GM12878 (cell line): ENCODE measurements around the gene NCOA6. TPM values are rescaled to one million over a fixed set of nuclear protein-coding genes. Genes with fewer than 3 reads are reported as not detected.

ENCODE experiments used
- ATF7 ChIP-seq: fragments of 450-650 bp; IDR thresholded peaks from 2 replicates; pipeline ENCODE4 v1.6.1; 2016; ENCODE audit warnings: low read depth, mild to moderate bottlenecking
- CHD1 ChIP-seq: IDR thresholded peaks from 2 replicates; pipeline ENCODE4 v1.6.1; 2012; ENCODE audit warnings: low read depth, low read length, improper control_type of control experiment
- E2F8 ChIP-seq: fragments of 450-650 bp; IDR thresholded peaks from 2 replicates; pipeline ENCODE4 v1.6.1; 2018; ENCODE audit warnings: mild to moderate bottlenecking, low read depth, moderate library complexity; ENCODE audit not compliant: partially characterized antibody
- MTA2 ChIP-seq: fragments of 450-650 bp; IDR thresholded peaks from 2 replicates; pipeline ENCODE4 v1.6.1; 2016; ENCODE audit warnings: low read depth, mild to moderate bottlenecking, moderate library complexity
- NBN ChIP-seq: fragments of 450-650 bp; IDR thresholded peaks from 2 replicates; pipeline ENCODE4 v1.6.1; 2016
- NR2C1 ChIP-seq: fragments of 450-650 bp; IDR thresholded peaks from 2 replicates; pipeline ENCODE4 v1.6.1; 2017; ENCODE audit warnings: antibody characterized with exemption, mild to moderate bottlenecking, moderate library complexity
- ZNF384 ChIP-seq: IDR thresholded peaks from 2 replicates; pipeline ENCODE4 v1.6.1; 2012; ENCODE audit warnings: low read depth, mild to moderate bottlenecking, low read length, improper control_type of control experiment, borderline replicate concordance
- ZNF687 ChIP-seq: fragments of 450-650 bp; IDR thresholded peaks from 2 replicates; pipeline ENCODE4 v1.6.1; 2017; ENCODE audit warnings: mild to moderate bottlenecking, moderate library complexity
- polyA plus RNA-seq, 11 experiments: library from polyadenylated mRNA; depleted of rRNA in 4 of 11; unstranded in 6 of 11; stranded (reverse) in 5 of 11; fragments of >200 nt; fragmentation: Nextera tagmentation in 4 of 11; fragmentation: Illumina TruSeq in 1 of 11; extraction: Ambion mirVana in 4 of 11; extraction: Trizol in 1 of 11; gene quantifications; 1 replicate in 1 of 11; 2 replicates in 10 of 11; pipeline versions ENCODE4 v1.2.1 to v1.2.3, GENCODE V29; 2011 to 2016; ENCODE audit warnings: inconsistent platforms in 2 of 11, missing spikeins in 2 of 11, low read depth in 1 of 11
- total RNA-seq, 4 experiments: library from RNA; depleted of rRNA in 3 of 4; stranded (reverse); fragments of >200 nt in 3 of 4; fragmentation: Illumina TruSeq in 1 of 4; extraction: Trizol in 1 of 4; gene quantifications; 2 replicates each; pipeline versions ENCODE4 v1.2.1 to v1.2.3, GENCODE V29; 2013 to 2021

NCOA6 gene
- total and polyA plus RNA-seq, 10 of the 15 experiments (the other 5 are each of a cell fraction or from before 2014, with no cell fraction given), result 6.1 to 20.6 (median 12.6) TPM

- TF ChIP-seq MTA2 (peak; percentile 52; the same call in 1 of the 2 replicates), ZNF687 (peak; percentile 94), ZNF384 (peak; percentile 74; the same call in 1 of the 2 replicates), CHD1 (no peak), NR2C1 (0 out of 2 replicates have a peak, but pooled peaks have one; percentile 23), NBN (peak; percentile 44; the same call in 1 of the 2 replicates), E2F8 (no peak), ATF7 (no peak; the same call in 1 of the 2 replicates)
Observed at GRCh38 chr20:34712525-34713192, 112.8 kb downstream of the NCOA6 start (continued).
